Measurements from ENCODE around the gene UBE2F. TPM values are rescaled to one million over a fixed set of nuclear protein-coding genes. Genes with fewer than 3 reads are reported as not detected.
"Not testable (repeated sequence)": the region's sequence is repeated elsewhere in the genome, so short reads cannot be mapped to it uniquely, and the experiment has no call there.

Gene UBE2F
- polyA plus RNA-seq, 2 of the 4 experiments (the other 2 are of a cell fraction) = 49.7 to 81.1 TPM

- WGBS (ENCODE audit: missing lambda C conversion rate) = 88% methylated on average over 2 of the region's 2 CpGs
- ChIA-PET POLR2A (no interaction called here), CTCF (no interaction called here)
- Histone ChIP-seq H3K4me1 (no peaks in the 10 kb centered on the region), H3K4me2 (no peak overlapping the region), H3K4me3 (no peak overlapping the region), H3K9me3 (no peaks in the 10 kb centered on the region), H3K27ac (no peak overlapping the region)
- ATAC-seq (no peak), DNase-seq (ENCODE audit: low read depth in 1 of 2, low spot score in 1 of 2) (no peak), FAIRE-seq (no peak)
- TF ChIP-seq CBX2 (IDR thresholded peaks at IDR 0.05; ENCODE audit: borderline replicate concordance, low read depth) (no peak), MAFK (IDR thresholded peaks at IDR 0.05; ENCODE audit: partially characterized antibody) (no peak), ZC3H11A (IDR thresholded peaks at IDR 0.05) (no peak), PBX3 (IDR thresholded peaks at IDR 0.05) (no peak), ZNF302 (CRISPR knock-in tag; IDR thresholded peaks at IDR 0.05) (no peak), RAD21 (conservative IDR thresholded peaks at IDR 0.05 in 1 of 2, IDR thresholded peaks at IDR 0.05 in 1 of 2) (no peak), SREBF2 (IDR thresholded peaks at IDR 0.05) (no peak), RNF2 (IDR thresholded peaks at IDR 0.05; ENCODE audit: borderline replicate concordance, low read depth) (no peak), SMC3 (IDR thresholded peaks at IDR 0.05) (no peak), CHD4 (IDR thresholded peaks at IDR 0.05; ENCODE audit: borderline replicate concordance) (no peak), POLR2A (IDR thresholded peaks at IDR 0.05; ENCODE audit: low read length) (no peak), RARB (CRISPR knock-in tag; IDR thresholded peaks at IDR 0.05) (no peak), CBX8 (IDR thresholded peaks at IDR 0.05) (no peak), HOXB13 (CRISPR knock-in tag; IDR thresholded peaks at IDR 0.05; ENCODE audit: low read depth) (no peak), HMGXB4 (CRISPR knock-in tag; IDR thresholded peaks at IDR 0.05; ENCODE audit: borderline replicate concordance) (no peak), ZSCAN20 (CRISPR knock-in tag; IDR thresholded peaks at IDR 0.05) (no peak), REST (IDR thresholded peaks at IDR 0.05) (no peak), HOXB5 (CRISPR knock-in tag; IDR thresholded peaks at IDR 0.05) (no peak), NFE2L2 (conservative IDR thresholded peaks at IDR 0.05; ENCODE audit: low read length) (no peak)
- TF ChIP-seq, protein P1, sequence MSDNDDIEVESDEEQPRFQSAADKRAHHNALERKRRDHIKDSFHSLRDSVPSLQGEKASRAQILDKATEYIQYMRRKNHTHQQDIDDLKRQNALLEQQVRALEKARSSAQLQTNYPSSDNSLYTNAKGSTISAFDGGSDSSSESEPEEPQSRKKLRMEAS (IDR thresholded peaks at IDR 0.05) = no peak
These were observed 86.5 kb downstream of the UBE2F start for GRCh38 chr2:238053191-238053776.

DNA sequence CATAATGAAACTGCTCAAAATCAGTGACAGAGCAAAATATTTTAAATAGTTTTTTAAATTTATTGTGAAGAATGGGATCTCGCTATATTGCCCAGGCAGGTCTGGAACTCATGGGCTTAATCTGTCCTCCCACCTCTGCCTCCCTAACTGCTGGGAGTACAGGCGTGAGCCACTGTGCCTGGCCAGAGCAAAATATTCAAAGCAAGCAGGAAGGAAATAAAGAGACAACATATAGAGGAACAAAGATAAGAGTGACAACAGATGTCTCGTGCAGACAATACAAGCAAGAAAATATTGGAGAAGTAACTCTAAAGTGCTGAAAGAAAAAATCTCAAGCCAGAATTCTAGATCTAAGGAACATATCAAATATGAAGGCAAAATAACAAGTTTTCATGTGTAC, 89.0 kb downstream of the UBE2F start:
- Histone ChIP-seq H3K9me3 (no peaks in the 10 kb centered on the region), H3K27ac (no peak overlapping the region), H3K4me2 (no peak overlapping the region), H3K4me3 (no peak overlapping the region), H3K4me1 (peaks cover 7% of the 10 kb centered on the region)
- 82% methylated on average over 3 of the region's 3 CpGs for WGBS (ENCODE audit: missing lambda C conversion rate)
- TF ChIP-seq CHD4 (IDR thresholded peaks at IDR 0.05; ENCODE audit: borderline replicate concordance) = no peak
- no peak for TF ChIP-seq RCOR1 (IDR thresholded peaks at IDR 0.05; ENCODE audit: low read depth, low read length)
- TF ChIP-seq RARB (CRISPR knock-in tag; IDR thresholded peaks at IDR 0.05) = no peak
- no peak for TF ChIP-seq NPAS2 (CRISPR knock-in tag; IDR thresholded peaks at IDR 0.05; ENCODE audit: borderline replicate concordance)
- no peak for TF ChIP-seq ZSCAN20 (CRISPR knock-in tag; IDR thresholded peaks at IDR 0.05)
- TF ChIP-seq PHF8 (IDR thresholded peaks at IDR 0.05; ENCODE audit: borderline replicate concordance, low read depth) = no peak
- no peak for TF ChIP-seq CEBPB (IDR thresholded peaks at IDR 0.05)
- no peak for TF ChIP-seq CBX8 (IDR thresholded peaks at IDR 0.05)
- TF ChIP-seq EP300 (IDR thresholded peaks at IDR 0.05) = no peak
- TF ChIP-seq JUNB (IDR thresholded peaks at IDR 0.05) = no peak
- DNase-seq (ENCODE audit: low read depth in 1 of 2, low spot score in 1 of 2) (no peak), FAIRE-seq (no peak), ATAC-seq (no peak)
- ChIA-PET POLR2A (no interaction called here), CTCF (interaction anchor here (0.7 to 1.7 kb wide), 2 partner anchors 12 to 42 kb away, joined by 3 to 5 read pairs; no protein-coding TSS in a partner anchor)

DNA sequence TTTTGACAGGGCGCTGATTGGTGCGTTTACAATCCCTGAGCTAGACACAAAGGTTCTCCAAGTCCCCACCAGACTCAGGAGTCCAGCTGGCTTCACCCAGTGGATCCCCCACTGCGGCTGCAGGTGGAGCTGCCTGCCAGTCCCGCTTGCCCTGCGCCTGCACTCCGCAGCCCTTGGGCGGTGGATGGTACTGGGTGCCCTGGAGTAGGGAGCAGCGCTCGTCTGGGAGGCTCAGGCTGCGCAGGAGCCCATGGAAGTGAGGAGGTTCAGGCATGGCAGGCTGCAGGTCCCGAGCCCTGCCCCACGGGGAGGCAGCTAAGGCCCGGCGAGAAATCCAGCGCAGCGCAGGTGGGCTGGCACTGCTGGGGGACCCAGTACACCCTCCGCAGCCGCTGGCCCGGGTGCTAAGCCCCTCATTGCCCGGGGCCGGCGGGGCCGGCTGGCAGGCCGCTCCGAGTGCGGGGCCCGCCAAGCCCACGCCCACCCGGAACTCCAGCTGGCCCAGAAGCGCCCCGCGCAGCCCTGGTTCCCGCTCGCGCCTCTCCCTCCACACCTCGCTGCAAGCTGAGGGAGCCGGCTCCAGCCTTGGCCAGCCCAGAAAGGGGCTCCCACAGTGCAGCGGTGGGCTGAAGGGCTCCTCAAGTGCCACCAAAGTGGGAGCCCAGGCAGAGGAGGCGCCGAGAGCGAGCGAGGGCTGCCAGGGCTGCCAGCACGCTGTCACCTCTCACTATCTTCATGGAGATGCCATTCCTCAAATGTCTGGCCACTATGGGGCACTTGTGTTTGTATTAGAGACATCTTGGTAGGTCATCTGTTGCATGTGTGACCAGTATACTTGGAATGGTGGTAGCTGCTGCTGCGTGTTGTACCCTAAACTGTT, 91.1 kb downstream of the UBE2F start:
- FAIRE-seq; H3K27ac ChIP-seq; H3K4me2 ChIP-seq; POLR2A ChIA-PET; H3K9me3 ChIP-seq; ATAC-seq; DNase-seq (ENCODE audit: low read depth in 1 of 2, low spot score in 1 of 2); H3K4me3 ChIP-seq: not testable (repeated sequence)
- H3K4me1 ChIP-seq = peaks cover 15% of the 10 kb centered on the region
- CTCF ChIA-PET = interaction anchor here (0.6 kb wide), 1 partner anchor 30 kb away, joined by 3 read pairs; no protein-coding TSS in a partner anchor
- WGBS (ENCODE audit: missing lambda C conversion rate) = 94% methylated on average over 21 of the region's 44 CpGs

Data from A549 (cell line).